ENCODE data around the gene TMEM89. TPM values are rescaled to one million over a fixed set of nuclear protein-coding genes. Genes with fewer than 3 reads are reported as not detected.

Gene TMEM89
- polyA plus RNA-seq, 6 donors from 2014 or later = not detected

DNA sequence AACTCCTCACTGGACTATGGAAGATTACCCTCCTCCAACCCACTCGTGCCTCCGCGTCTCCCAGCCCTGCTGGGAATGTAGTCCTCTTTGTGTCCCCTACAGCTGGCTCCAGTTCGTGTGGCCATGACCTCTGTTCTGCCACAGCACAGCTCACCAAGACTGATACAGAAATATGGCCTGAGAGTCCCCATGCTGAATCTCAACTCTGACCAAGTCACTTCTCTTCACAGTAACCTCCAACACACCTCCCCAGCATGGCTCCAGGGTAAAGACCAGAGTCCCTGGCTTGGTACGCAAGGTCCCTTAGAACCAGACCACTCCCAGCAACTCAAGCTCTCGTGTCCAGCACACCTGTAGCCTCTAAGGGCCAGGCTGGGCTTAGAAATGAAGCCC lies 24.2 kb downstream of the TMEM89 start:
- H3K9me3 Mint-ChIP-seq = no peaks in the 10 kb centered on the region
- peaks cover 7 to 8% of the 10 kb centered on the region in 2 donors for H3K36me3 Mint-ChIP-seq
- ATAC-seq (ENCODE audit: low read depth in 2 of 2) (no peak), DNase-seq (no peak)
- no peak overlapping the region for H3K4me3 Mint-ChIP-seq
- peaks cover 11 to 38% (median 24%) of the 10 kb centered on the region in 3 donors for H3K27me3 Mint-ChIP-seq
- peak overlapping the region in 5 of 6 donors; percentile 31 to 92 (median 79) for H3K27ac Mint-ChIP-seq
- H3K4me1 Mint-ChIP-seq = peaks cover 10 to 19% (median 13%) of the 10 kb centered on the region in 3 donors

DNA sequence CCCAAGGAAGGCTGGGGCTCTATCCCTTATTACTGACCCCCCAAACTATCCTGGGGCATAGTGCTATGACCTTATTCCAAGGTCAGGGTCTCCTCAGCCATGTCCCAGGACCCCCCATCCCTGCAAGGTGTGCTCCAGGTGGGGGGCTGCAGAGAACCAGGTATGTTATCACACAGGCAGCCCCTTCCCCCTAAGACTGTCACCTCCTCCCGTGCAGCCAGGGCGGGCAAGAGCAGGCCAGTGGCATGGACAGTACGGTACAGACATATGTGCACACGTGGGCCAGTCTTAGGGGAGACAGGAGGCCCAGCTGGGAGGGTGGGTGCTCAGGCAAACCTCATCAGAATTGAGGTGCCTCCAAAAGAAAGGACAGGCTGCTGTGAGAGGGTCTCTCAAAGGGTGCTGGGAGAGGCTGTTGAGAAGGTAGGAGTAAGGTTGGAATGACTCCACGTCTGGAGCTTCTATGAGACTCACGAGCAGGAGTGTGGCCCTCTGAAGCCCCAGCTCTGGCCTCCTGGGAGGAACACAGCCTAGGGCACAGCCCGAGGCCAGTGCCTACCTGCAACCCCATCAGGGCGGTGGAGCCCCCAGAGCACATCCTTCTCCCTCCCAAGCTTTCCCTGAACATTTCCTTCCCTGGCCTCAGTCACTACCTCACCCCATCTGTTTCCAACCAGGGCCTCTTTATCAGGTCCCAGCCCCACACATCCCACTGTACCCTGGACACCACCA lies 24.7 kb downstream of the TMEM89 start:
- H3K4me3 Mint-ChIP-seq = no peak overlapping the region
- ATAC-seq (ENCODE audit: low read depth in 2 of 2) (no peak), DNase-seq (no peak)
- H3K4me1 Mint-ChIP-seq = peaks cover 10 to 19% (median 13%) of the 10 kb centered on the region in 3 donors
- H3K27me3 Mint-ChIP-seq = peaks cover 11 to 43% (median 25%) of the 10 kb centered on the region in 3 donors
- H3K9me3 Mint-ChIP-seq = no peaks in the 10 kb centered on the region
- peaks cover 6 to 7% of the 10 kb centered on the region in 2 donors for H3K36me3 Mint-ChIP-seq
- peak overlapping the region in 5 of 6 donors; percentile 19 to 92 (median 81) for H3K27ac Mint-ChIP-seq

DNA sequence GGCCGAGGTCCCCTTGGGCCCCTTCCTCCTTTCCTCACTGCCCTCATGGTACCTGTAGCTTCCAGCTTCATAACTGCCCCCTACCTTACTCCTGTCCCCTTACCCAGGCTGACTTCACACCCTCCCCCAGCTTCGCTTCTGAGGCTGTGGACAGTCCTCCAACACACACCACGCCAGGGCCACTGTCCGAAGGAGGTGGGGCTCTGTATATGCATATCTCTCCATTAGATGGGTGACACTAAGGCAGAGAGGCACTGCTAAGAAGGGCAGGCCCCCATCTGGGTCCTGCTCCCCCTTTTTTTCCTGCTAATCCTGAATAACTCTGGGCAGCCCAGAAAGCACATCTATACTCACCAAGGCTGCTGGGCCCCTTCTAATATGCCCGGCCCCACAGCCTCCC lies 25.4 kb downstream of the TMEM89 start:
- peak overlapping the region in 4 of 6 donors; percentile 81 to 93 (median 89) for H3K27ac Mint-ChIP-seq
- H3K27me3 Mint-ChIP-seq = peaks cover 11 to 45% (median 29%) of the 10 kb centered on the region in 3 donors
- ATAC-seq (ENCODE audit: low read depth in 2 of 2) = no peak
- no peaks in the 10 kb centered on the region for H3K9me3 Mint-ChIP-seq
- H3K36me3 Mint-ChIP-seq = peaks cover 6 to 7% of the 10 kb centered on the region in 2 donors
- peaks cover 10 to 19% (median 13%) of the 10 kb centered on the region in 3 donors for H3K4me1 Mint-ChIP-seq
- DNase-seq = no peak
- H3K4me3 Mint-ChIP-seq = peak overlapping the region in 1 of 8 donors; percentile 22

DNA sequence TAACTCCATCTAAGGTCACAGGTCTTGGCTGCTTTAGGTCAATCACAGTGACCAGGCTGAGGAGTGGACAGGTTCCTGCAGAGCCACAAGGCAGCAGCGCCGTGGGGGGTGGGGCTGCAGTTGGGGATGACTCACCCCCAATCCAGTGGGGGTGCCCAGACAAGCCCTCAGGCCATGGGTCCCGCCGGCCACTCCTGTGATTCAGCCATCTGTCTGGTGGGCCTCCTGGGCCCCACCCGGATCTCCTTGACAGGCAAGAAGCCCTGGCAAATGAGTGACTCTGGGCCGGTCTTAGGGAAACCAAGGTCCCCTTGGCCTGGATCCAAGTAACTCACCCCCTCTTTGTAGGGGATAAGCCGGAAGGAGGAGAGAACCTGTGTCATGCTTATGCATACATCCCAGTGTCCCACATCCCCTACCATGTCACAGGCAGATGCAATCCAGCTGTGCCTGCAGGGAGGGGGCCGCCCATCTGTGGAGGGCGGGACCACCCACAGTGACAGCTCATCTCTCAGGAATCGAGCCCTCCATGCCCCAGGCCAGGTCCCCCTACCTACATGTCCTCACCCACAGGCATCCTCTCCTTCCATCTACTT lies 25.9 kb downstream of the TMEM89 start:
- Mint-ChIP-seq H3K27ac (peak overlapping the region in 4 of 6 donors; percentile 81 to 93 (median 89)), H3K4me3 (peak overlapping the region in 4 of 8 donors; percentile 6 to 57 (median 26)), H3K4me1 (peaks cover 10 to 19% (median 13%) of the 10 kb centered on the region in 3 donors), H3K9me3 (no peaks in the 10 kb centered on the region), H3K27me3 (peaks cover 11 to 51% (median 35%) of the 10 kb centered on the region in 3 donors), H3K36me3 (peaks cover 2 to 7% of the 10 kb centered on the region in 2 donors)
- ATAC-seq (ENCODE audit: low read depth in 2 of 2) (peak; percentile 15 to 17), DNase-seq (peak; percentile 6)

DNA sequence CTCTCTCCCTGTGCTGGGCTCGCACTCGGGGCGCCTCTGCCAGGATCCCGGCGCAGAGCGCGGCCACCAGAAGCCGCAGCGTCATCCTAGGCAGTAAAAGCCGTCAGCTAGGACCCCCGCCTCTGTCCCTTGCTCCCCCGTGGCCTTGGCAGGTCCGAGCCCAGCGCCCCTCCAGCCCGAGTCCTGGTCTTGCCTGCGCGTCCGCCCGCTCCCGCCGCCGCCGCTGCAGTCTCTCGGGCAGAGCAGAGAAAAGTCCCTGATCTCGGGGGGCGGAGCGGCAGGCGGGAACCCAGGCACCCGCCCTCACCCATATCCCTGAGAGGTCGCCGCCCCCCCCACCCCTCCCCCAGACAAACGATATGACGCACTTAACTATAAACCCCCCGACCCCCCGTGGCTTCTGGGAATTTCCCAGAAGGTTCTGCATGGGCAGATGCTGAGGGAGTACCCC lies 26.5 kb downstream of the TMEM89 start, which contains the start of gene COL7A1:
Gene COL7A1, minus strand, starts transcription at position 255 of the 451 bp plus-strand sequence. Its CDS starts 170 bp downstream, at position 85.
- Mint-ChIP-seq H3K9me3 (no peaks in the 10 kb centered on the region), H3K36me3 (peaks cover 0 to 7% of the 10 kb centered on the region in 2 donors), H3K27me3 (peaks cover 11 to 56% (median 40%) of the 10 kb centered on the region in 3 donors), H3K4me3 (peak within 1 kb of the TSS in 6 of 8 donors; percentile 20 to 74 (median 62)), H3K4me1 (peaks cover 10 to 19% (median 13%) of the 10 kb centered on the region in 3 donors), H3K27ac (peak within 1 kb of the TSS in 4 of 6 donors; percentile 81 to 93 (median 89))
- ATAC-seq (ENCODE audit: low read depth in 2 of 2) (peak; percentile 75 to 76), DNase-seq (peak; percentile 13)

DNA sequence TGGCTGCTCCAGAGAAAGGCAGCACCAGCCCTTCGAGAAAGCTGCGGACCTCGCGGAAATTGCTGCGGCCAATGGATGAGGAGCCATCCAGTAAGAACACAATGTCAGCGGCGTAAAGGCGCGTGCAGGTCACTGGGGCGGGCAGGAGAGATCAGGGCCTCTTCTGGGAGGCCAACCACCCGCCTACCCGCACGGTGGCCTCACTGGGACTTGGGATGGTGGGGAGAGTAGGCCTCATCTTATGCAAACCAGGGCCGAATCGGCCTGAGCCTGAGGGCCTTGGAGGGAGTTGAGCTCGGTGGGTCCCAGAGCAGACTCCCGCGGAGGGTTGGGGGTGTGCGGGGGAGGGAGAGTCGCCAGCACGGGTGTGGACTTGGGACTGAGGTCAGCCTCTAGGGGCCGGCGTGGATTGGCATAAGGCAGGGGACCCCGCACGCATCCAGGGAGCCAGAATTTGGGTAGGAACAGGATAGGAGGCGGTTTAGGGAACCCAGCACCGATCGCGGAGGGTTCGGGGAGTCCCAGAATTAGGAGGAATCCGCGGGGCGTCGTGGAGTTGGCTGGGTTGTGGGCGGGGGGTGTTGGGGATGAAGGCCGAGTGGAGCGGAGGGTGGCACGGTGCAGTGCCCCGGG lies 27.0 kb downstream of the TMEM89 start:
- peaks cover 11 to 62% (median 46%) of the 10 kb centered on the region in 3 donors for H3K27me3 Mint-ChIP-seq
- H3K36me3 Mint-ChIP-seq = peaks cover 0 to 7% of the 10 kb centered on the region in 2 donors
- ATAC-seq (ENCODE audit: low read depth in 2 of 2) (no peak), DNase-seq (no peak)
- H3K27ac Mint-ChIP-seq = peak overlapping the region in 2 of 6 donors; percentile 67 to 68
- peak overlapping the region in 5 of 8 donors; percentile 20 to 74 (median 66) for H3K4me3 Mint-ChIP-seq
- peaks cover 10 to 19% (median 13%) of the 10 kb centered on the region in 3 donors for H3K4me1 Mint-ChIP-seq
- H3K9me3 Mint-ChIP-seq = no peaks in the 10 kb centered on the region

DNA sequence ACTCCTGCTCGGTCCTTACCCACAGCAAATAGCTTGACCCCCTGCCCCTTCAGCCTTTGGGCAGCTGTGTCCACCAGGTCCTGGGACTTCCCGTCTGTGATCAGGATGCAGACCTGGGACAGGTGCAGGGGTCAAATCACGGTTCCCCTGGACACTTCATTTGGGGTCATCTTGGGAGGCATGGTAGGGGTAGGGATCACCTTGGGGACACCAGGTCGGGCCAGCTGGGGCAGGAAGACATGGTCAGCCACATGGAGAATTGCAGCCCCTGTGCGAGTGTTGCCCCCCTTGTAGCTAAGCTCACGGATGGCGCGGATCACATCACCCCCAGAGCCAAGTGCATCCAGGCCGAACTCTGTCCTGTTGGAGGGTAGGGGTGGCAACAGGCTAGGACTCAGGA lies 28.2 kb downstream of the TMEM89 start:
- DNase-seq (no peak), ATAC-seq (ENCODE audit: low read depth in 2 of 2) (no peak)
- Mint-ChIP-seq H3K27me3 (peaks cover 11 to 72% (median 58%) of the 10 kb centered on the region in 3 donors), H3K4me1 (peaks cover 10 to 19% (median 13%) of the 10 kb centered on the region in 3 donors), H3K4me3 (peak overlapping the region in 1 of 8 donors; percentile 67), H3K9me3 (no peaks in the 10 kb centered on the region), H3K27ac (no peak overlapping the region), H3K36me3 (no peaks in the 10 kb centered on the region)

DNA sequence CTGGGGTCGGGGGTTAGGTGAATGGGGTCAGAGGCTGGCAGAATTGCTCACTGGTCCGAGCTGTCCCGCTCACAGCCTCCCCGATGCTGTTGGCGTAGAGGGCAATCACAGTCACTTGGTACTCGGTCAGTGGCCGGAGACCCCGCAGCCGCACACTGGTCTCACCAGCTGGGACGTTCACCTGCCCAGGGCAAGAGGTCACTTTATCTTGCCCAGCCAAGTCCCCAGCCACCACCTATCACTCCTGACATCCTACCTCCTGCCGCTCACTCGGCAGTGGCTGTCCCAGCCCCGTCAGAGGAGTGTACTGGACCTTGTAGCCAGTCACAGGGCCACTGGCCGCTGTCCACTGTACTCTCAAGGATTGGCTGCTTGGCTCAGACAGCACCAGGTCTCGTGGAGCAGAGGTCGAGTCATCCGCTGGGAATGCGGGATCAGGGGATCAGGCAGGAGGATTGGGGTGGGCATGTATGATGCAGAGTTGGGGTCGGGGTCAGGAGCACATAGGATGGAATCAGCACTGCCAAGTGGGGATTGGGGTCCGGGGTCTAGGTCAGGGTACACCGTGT lies 29.0 kb downstream of the TMEM89 start:
- Mint-ChIP-seq H3K4me3 (no peak overlapping the region), H3K9me3 (no peaks in the 10 kb centered on the region), H3K4me1 (peaks cover 10 to 19% (median 13%) of the 10 kb centered on the region in 3 donors), H3K27ac (no peak overlapping the region), H3K36me3 (no peaks in the 10 kb centered on the region), H3K27me3 (peaks cover 14 to 80% (median 65%) of the 10 kb centered on the region in 3 donors)
- ATAC-seq (ENCODE audit: low read depth in 2 of 2) (no peak), DNase-seq (no peak)

DNA sequence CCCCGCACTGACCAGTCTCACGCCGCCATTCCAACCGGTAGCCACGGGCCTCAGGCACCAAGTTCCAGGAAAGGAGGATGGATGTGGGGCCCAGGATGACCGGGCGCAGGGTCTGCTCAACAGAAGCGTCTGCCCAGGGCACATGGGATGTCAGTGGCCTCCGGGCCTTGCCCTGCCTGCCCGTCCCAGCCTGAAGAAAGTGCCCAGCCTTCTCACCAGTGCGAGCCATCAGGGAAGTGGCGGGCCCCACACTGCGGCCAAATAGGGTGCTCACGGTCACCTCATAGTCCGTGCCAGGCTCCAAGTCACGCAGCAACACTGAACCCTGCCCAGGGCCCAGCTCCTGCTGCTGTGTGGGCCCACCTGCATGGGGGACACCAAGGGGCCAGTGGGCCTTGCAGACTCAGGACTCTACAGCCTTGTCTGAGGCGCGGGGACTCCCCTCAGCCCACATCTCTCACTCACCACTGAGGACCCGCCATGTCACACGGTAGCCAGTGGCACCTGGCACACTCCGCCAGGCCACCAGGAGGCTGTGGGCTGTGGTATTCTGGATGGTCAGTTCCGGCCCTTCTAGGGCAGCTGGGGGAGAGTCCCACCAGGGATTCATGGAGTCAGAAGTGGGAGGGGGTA lies 29.6 kb downstream of the TMEM89 start:
- DNase-seq (no peak), ATAC-seq (ENCODE audit: low read depth in 2 of 2) (no peak)
- H3K27ac Mint-ChIP-seq = no peak overlapping the region
- H3K4me3 Mint-ChIP-seq = no peak overlapping the region
- H3K4me1 Mint-ChIP-seq = peaks cover 6 to 15% (median 13%) of the 10 kb centered on the region in 3 donors
- no peaks in the 10 kb centered on the region for H3K36me3 Mint-ChIP-seq
- peaks cover 14 to 86% (median 71%) of the 10 kb centered on the region in 3 donors for H3K27me3 Mint-ChIP-seq
- no peaks in the 10 kb centered on the region for H3K9me3 Mint-ChIP-seq

DNA sequence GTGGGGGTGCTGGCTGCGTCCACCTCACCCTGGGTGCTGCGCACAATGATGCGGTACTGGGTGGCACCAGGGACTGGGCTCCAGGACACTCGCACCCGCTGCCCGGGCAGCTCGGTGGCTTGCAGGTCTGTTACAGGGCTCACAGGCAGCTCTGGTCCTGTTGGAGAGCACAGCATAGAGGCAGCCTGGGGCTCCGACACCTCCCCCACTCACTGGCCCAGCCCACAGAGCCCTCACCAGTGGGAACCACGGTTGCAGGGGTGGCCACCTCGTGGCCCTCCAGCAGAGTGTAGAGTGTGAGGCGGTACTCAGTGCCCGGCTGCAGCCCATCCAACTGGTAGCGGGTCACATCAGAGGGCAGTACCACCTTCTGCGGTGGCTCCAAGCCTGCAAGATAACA lies 30.1 kb downstream of the TMEM89 start:
- Mint-ChIP-seq H3K27ac (no peak overlapping the region), H3K36me3 (no peaks in the 10 kb centered on the region), H3K4me1 (peaks cover 6 to 15% (median 13%) of the 10 kb centered on the region in 3 donors), H3K9me3 (no peaks in the 10 kb centered on the region), H3K27me3 (peaks cover 17 to 89% (median 77%) of the 10 kb centered on the region in 3 donors), H3K4me3 (no peak overlapping the region)
- DNase-seq = no peak
- no peak for ATAC-seq (ENCODE audit: low read depth in 2 of 2)

DNA sequence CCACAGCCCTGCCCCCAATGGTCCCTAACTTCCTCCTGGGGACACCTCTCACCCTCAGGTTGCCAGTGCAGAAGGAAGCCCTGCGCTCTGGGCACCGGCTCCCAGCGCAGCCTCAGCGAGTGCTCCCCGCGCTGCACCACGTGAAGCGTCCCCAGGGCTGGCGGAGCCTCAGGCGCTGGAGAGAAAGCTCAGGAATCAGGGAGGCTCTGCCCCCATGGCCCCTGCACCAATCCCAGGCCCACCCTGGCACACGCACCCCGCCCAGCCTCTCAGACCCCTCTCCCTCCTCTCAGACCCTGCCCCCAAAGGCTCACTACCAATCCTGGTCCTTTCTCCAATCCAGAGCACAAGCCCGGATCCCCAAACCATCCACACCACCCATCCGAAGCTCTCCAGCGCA lies 33.3 kb downstream of the TMEM89 start:
- Mint-ChIP-seq H3K4me1 (no peaks in the 10 kb centered on the region), H3K27ac (peak overlapping the region in 1 of 6 donors; percentile 74), H3K36me3 (no peaks in the 10 kb centered on the region), H3K9me3 (no peaks in the 10 kb centered on the region), H3K4me3 (no peak overlapping the region), H3K27me3 (peaks cover 13 to 68% (median 63%) of the 10 kb centered on the region in 3 donors)
- no peak for DNase-seq
- ATAC-seq (ENCODE audit: low read depth in 2 of 2) = no peak

DNA sequence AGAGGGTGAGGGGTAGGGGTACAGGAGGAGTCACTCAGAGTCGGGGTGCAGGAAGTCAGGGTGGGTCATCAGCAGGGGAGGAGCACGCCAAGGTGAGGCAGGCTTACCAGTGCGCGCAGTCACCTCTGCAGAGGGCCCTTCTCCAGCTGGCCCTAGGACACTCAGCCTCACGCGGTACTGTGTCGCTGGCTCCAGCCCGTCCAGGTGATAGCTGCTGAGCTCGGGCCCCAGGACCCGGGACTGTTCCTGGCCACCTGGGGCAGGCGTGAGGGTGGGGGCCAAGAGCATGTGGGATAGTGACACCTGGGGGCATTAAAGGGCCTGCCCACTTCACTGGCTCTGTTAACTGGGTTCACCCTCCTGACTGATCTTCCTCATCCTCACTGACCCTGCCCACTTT lies 33.9 kb downstream of the TMEM89 start:
- H3K9me3 Mint-ChIP-seq = no peaks in the 10 kb centered on the region
- H3K27me3 Mint-ChIP-seq = peaks cover 9 to 62% (median 57%) of the 10 kb centered on the region in 3 donors

More for the DNA sequence above, 33.9 kb downstream of the TMEM89 start:
- ATAC-seq (ENCODE audit: low read depth in 2 of 2) = no peak
- DNase-seq = no peak
- no peaks in the 10 kb centered on the region for H3K36me3 Mint-ChIP-seq
- H3K4me1 Mint-ChIP-seq = no peaks in the 10 kb centered on the region
- H3K27ac Mint-ChIP-seq = peak overlapping the region in 1 of 6 donors; percentile 36
- H3K4me3 Mint-ChIP-seq = no peak overlapping the region

All from naive B cell (primary cell).